HL-60 (cell line): ENCODE data around the gene VILL.

Experiments
- DNase-seq, 2 experiments: peaks; one replicate each; pipeline ENCODE4 v3.0.0-alpha.2; 2010 to 2020; ENCODE audit warnings: low read depth in 1 of 2, low spot score in 1 of 2
- H3K27ac ChIP-seq: fragments of 250-450 bp; sonication (Bioruptor Pico); replicated peaks from 2 replicates; pipeline ENCODE4 v1.5.1; 2020; ENCODE audit warnings: mild to moderate bottlenecking, moderate library complexity
- H3K27me3 ChIP-seq: fragments of 250-450 bp; sonication (Bioruptor Pico); 2 replicates; pipeline ENCODE4 v1.5.1; 2021; ENCODE audit warnings: mild to moderate bottlenecking, moderate library complexity; ENCODE audit not compliant: insufficient read depth, poor library complexity, severe bottlenecking
- H3K4me3 ChIP-seq: replicated peaks from 2 replicates; pipeline ENCODE4 v1.5.1; 2011; ENCODE audit warnings: mild to moderate bottlenecking, control low read depth, low read length; ENCODE audit not compliant: insufficient read depth
- GABPA ChIP-seq: IDR thresholded peaks from 2 replicates; pipeline ENCODE4 v1.6.1; 2012; ENCODE audit warnings: low read depth
- POLR2AphosphoS5 ChIP-seq: IDR thresholded peaks from 2 replicates; pipeline ENCODE4 v1.6.1; 2012; ENCODE audit warnings: low read depth
- SPI1 ChIP-seq: IDR thresholded peaks from 2 replicates; pipeline ENCODE4 v1.6.1; 2012; ENCODE audit warnings: low read depth, mild to moderate bottlenecking, borderline replicate concordance
- TF ChIP-seq, protein P1 (sequence below): IDR thresholded peaks from 2 replicates; pipeline ENCODE4 v1.6.1; 2012; ENCODE audit warnings: low read depth; ENCODE audit not compliant: insufficient replicate concordance
- TF ChIP-seq, protein P2 (sequence below): IDR thresholded peaks from one replicate; pipeline ENCODE4 v1.5.1; 2011; ENCODE audit warnings: low read length, control low read depth, inconsistent platforms; ENCODE audit not compliant: insufficient read depth

The VILL gene

DNA sequence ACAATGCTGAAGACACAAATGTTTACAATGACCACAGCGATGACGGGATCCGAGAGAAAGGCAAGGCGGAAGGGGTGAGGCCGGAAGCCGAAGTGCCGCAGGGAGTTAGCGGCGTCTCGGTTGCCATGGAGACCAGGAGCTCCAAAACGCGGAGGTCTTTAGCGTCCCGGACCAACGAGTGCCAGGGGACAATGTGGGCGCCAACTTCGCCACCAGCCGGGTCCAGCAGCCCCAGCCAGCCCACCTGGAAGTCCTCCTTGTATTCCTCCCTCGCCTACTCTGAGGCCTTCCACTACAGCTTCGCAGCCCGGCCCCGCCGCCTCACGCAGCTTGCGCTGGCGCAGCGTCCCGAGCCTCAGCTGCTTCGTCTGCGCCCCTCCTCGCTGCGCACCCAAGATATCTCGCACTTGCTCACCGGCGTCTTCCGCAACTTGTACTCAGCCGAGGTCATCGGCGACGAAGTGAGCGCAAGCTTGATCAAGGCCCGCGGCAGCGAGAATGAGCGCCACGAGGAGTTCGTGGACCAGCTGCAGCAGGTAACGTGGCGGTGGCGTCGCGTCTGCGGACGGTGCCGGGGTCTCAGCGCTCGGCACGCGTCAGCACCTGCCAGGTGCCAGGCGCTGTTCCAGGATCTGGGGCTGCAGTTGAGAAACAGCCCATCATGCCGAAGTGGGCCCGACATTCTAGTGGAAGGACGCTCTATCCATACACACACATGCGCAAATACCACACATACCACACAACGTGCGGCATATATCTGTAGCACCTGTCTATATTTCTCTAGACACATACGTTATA is 48.7 kb downstream of the VILL start, which contains the start of gene DLEC1:
Gene DLEC1, plus strand, starts transcription at position 108 of the 798 bp plus-strand sequence. Its CDS starts 18 bp downstream, at position 126.
- Histone ChIP-seq H3K27me3 (no peaks in the 10 kb centered on the region), H3K27ac (no peak within 1 kb of the TSS), H3K4me3 (no peak within 1 kb of the TSS)
- peak in 1 of 2 experiments; percentile 53 for DNase-seq
- TF ChIP-seq, protein P1, sequence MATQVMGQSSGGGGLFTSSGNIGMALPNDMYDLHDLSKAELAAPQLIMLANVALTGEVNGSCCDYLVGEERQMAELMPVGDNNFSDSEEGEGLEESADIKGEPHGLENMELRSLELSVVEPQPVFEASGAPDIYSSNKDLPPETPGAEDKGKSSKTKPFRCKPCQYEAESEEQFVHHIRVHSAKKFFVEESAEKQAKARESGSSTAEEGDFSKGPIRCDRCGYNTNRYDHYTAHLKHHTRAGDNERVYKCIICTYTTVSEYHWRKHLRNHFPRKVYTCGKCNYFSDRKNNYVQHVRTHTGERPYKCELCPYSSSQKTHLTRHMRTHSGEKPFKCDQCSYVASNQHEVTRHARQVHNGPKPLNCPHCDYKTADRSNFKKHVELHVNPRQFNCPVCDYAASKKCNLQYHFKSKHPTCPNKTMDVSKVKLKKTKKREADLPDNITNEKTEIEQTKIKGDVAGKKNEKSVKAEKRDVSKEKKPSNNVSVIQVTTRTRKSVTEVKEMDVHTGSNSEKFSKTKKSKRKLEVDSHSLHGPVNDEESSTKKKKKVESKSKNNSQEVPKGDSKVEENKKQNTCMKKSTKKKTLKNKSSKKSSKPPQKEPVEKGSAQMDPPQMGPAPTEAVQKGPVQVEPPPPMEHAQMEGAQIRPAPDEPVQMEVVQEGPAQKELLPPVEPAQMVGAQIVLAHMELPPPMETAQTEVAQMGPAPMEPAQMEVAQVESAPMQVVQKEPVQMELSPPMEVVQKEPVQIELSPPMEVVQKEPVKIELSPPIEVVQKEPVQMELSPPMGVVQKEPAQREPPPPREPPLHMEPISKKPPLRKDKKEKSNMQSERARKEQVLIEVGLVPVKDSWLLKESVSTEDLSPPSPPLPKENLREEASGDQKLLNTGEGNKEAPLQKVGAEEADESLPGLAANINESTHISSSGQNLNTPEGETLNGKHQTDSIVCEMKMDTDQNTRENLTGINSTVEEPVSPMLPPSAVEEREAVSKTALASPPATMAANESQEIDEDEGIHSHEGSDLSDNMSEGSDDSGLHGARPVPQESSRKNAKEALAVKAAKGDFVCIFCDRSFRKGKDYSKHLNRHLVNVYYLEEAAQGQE: no peak
- TF ChIP-seq, protein P2, sequence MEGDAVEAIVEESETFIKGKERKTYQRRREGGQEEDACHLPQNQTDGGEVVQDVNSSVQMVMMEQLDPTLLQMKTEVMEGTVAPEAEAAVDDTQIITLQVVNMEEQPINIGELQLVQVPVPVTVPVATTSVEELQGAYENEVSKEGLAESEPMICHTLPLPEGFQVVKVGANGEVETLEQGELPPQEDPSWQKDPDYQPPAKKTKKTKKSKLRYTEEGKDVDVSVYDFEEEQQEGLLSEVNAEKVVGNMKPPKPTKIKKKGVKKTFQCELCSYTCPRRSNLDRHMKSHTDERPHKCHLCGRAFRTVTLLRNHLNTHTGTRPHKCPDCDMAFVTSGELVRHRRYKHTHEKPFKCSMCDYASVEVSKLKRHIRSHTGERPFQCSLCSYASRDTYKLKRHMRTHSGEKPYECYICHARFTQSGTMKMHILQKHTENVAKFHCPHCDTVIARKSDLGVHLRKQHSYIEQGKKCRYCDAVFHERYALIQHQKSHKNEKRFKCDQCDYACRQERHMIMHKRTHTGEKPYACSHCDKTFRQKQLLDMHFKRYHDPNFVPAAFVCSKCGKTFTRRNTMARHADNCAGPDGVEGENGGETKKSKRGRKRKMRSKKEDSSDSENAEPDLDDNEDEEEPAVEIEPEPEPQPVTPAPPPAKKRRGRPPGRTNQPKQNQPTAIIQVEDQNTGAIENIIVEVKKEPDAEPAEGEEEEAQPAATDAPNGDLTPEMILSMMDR: no peak
- TF ChIP-seq SPI1 (no peak), POLR2AphosphoS5 (no peak), GABPA (no peak)

DNA sequence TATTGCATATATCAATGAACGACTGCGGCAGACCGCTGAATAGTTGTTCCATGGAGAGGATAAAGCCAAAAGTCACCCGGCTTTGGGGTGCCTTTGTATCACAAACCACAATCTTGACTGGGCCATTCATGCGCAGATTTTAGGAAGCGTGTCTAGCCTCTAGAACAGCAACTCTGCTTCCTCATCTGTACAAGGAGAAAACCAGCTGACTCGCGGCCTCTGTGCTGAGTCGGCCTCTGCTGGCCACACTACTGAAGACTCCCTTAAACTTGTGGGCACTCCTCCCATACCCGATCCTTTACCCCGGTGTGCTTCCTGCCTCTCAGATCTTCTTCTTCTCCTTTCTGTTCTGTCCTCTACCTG is 49.3 kb downstream of the VILL start:
- H3K27ac ChIP-seq: no peak overlapping the region
- no peaks in the 10 kb centered on the region for H3K27me3 ChIP-seq
- TF ChIP-seq POLR2AphosphoS5 (no peak), SPI1 (peak; percentile 40; the same call in 1 of the 2 replicates)
- DNase-seq: peak in 1 of 2 experiments; percentile 87
- H3K4me3 ChIP-seq: no peak overlapping the region

DNA sequence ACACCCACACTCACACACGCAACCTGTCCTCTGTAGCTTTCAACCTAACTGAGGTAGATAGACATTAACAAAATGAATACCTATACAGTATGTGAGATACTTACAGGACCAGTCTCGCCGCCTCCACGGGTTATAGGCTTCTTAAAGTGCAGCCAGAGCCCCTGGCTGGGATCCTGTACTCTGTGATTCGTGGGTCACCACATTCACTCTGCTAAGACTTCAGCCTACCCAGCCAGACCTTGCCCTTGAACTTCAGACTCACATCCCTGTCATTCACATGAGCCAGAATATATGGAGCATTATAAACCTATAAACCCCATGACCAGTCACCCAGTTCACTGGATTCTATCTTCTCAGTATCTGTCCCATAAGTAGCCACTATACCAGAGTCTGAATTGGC is 49.8 kb downstream of the VILL start:
- no peak overlapping the region for H3K4me3 ChIP-seq
- no peaks in the 10 kb centered on the region for H3K27me3 ChIP-seq
- no peak for DNase-seq
- TF ChIP-seq POLR2AphosphoS5 (no peak), GABPA (no peak), SPI1 (no peak)
- TF ChIP-seq, protein P1: no peak
- TF ChIP-seq, protein P2: no peak
- no peak overlapping the region for H3K27ac ChIP-seq

DNA sequence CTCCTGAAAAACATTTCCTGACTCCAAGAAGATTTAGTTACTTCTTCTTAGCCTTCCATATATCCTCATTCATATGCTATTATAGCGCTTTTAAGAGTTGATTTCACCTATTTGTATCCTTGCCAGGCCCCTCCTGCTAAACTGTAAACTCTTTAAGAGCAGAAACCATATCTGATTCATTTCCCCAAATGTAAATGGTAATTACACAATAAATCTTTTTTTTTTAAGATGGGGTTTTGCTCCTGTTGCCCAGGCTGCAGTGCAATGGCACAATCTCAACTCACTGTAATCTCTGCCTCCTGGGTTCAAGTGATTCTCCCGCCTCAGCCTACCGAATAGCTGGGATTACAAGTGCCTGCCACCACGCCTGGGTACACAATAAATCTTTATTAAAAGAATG is 52.9 kb downstream of the VILL start:
- DNase-seq: no peak
- no peak overlapping the region for H3K4me3 ChIP-seq
- TF ChIP-seq, protein P2: no peak
- no peak for TF ChIP-seq SPI1
- TF ChIP-seq GABPA: no peak
- no peak for TF ChIP-seq POLR2AphosphoS5
- TF ChIP-seq, protein P1: no peak
- H3K27ac ChIP-seq: no peak overlapping the region
- H3K27me3 ChIP-seq: peaks cover 5% of the 10 kb centered on the region
